ENCODE results near the gene MPP2.
"Not testable (repeated sequence)": the region's sequence is repeated elsewhere in the genome, so short reads cannot be mapped to it uniquely, and the experiment has no call there.

Gene MPP2

GRCh38 chr17:43874293-43874692, 33.0 kb downstream of the MPP2 start:
- DNase-seq (ENCODE audit: low read depth), result peak; percentile 39
- H3K4me3 ChIP-seq (ENCODE audit: low read length), result no peak overlapping the region

GRCh38 chr17:43873815-43874214, 33.5 kb downstream of the MPP2 start:
- TF ChIP-seq, protein P1, sequence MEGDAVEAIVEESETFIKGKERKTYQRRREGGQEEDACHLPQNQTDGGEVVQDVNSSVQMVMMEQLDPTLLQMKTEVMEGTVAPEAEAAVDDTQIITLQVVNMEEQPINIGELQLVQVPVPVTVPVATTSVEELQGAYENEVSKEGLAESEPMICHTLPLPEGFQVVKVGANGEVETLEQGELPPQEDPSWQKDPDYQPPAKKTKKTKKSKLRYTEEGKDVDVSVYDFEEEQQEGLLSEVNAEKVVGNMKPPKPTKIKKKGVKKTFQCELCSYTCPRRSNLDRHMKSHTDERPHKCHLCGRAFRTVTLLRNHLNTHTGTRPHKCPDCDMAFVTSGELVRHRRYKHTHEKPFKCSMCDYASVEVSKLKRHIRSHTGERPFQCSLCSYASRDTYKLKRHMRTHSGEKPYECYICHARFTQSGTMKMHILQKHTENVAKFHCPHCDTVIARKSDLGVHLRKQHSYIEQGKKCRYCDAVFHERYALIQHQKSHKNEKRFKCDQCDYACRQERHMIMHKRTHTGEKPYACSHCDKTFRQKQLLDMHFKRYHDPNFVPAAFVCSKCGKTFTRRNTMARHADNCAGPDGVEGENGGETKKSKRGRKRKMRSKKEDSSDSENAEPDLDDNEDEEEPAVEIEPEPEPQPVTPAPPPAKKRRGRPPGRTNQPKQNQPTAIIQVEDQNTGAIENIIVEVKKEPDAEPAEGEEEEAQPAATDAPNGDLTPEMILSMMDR (conservative IDR thresholded peaks at IDR 0.05; ENCODE audit: low read depth, low read length), result no peak
- no peak overlapping the region for H3K4me3 ChIP-seq (ENCODE audit: low read length)
- DNase-seq (ENCODE audit: low read depth), result no peak

More at GRCh38 chr17:43874293-43874692, 33.0 kb downstream of the MPP2 start:
- TF ChIP-seq, protein P1 (conservative IDR thresholded peaks at IDR 0.05; ENCODE audit: low read depth, low read length), result no peak

DNA sequence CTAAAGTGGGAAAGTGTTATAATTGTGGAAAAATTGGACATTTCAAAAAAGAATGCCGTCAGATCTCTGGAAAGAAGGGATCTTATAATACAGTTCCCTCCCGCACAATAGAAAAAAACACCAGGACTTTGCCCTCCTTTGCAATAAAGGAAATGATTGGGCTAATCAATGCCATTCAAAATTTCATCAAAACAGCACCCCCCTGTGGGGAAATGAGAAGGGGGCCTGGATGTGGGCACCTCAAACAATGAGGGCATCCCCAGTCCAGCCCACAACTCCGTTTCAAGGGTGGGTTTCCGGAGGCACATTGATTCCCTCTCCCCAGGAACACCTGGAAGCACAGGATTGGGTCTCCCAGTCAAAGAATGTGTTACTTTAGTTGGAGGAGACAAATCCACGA, 34.2 kb downstream of the MPP2 start:
- TF ChIP-seq, protein P1 (conservative IDR thresholded peaks at IDR 0.05; ENCODE audit: low read depth, low read length), result peak; percentile 5
- H3K4me3 ChIP-seq (ENCODE audit: low read length), result no peak overlapping the region
- no peak for DNase-seq (ENCODE audit: low read depth)

- no peak for DNase-seq (ENCODE audit: low read depth)
- no peak overlapping the region for H3K4me3 ChIP-seq (ENCODE audit: low read length)
- TF ChIP-seq, protein P1 (conservative IDR thresholded peaks at IDR 0.05; ENCODE audit: low read depth, low read length), result no peak
Observed at GRCh38 chr17:43871946-43872690, 35.2 kb downstream of the MPP2 start.

- not testable (repeated sequence) for DNase-seq (ENCODE audit: low read depth); H3K4me3 ChIP-seq (ENCODE audit: low read length)
Observed at GRCh38 chr17:43869031-43869430, 38.3 kb downstream of the MPP2 start.

GRCh38 chr17:43868226-43868994, 38.9 kb downstream of the MPP2 start:
- no peak overlapping the region for H3K4me3 ChIP-seq (ENCODE audit: low read length)
- TF ChIP-seq, protein P1 (conservative IDR thresholded peaks at IDR 0.05; ENCODE audit: low read depth, low read length), result no peak
- DNase-seq (ENCODE audit: low read depth), result no peak

DNA sequence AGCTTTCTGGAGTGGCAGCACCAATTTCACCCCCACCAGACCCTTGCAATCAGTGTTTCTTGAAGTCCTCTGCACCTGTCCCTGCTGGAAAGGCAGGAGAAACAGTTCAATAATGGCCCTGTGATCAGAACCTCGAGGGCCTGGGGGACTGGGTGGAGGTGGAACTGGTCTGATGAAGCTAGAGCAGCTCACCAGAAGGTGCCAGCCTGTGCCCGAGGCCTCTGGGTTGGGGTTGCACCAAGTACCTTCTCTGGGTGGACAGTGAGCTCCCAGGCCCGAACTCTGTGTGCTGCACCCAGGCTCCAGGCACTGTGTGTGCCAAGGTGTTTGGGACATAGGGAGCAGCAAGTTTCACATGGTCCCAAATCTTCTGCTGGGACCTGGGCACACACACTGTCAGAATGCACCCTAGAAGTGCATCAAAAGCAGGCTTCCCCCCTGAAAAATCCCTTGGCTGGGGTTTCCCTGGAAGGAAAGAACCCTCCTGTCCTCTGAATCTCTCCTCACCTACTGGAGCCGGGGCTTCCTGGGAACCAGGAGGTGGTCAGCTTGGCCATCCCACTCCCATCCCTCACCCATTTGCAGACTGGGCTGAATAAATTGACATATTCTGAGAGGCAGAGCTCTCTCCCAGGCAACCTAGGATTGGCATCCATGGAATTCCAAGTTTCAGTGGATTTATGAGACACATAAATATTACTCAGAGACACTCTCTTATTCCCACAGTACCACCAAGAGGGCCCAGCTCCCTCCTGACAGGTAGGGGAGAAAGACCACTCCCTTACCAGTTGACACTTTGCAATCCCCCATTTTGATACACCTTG, 43.0 kb downstream of the MPP2 start:
- TF ChIP-seq, protein P1 (conservative IDR thresholded peaks at IDR 0.05; ENCODE audit: low read depth, low read length), result no peak

More for the DNA sequence above, 43.0 kb downstream of the MPP2 start:
- no peak for DNase-seq (ENCODE audit: low read depth)
- H3K4me3 ChIP-seq (ENCODE audit: low read length), result no peak overlapping the region

Measured in retinal pigment epithelial cell (primary cell).